Activated T-cell treated with anti-CD3 and anti-CD28 coated beads for 48 hours (primary cell): ENCODE measurements around the gene SLIT3.
"Not testable (repeated sequence)": the region's sequence is repeated elsewhere in the genome, so short reads cannot be mapped to it uniquely, and the experiment has no call there.

Source experiments
- DNase-seq: peaks from one replicate; pipeline ENCODE4 v3.0.0-alpha.2; 2020; ENCODE audit warnings: low read depth

Gene SLIT3

DNA sequence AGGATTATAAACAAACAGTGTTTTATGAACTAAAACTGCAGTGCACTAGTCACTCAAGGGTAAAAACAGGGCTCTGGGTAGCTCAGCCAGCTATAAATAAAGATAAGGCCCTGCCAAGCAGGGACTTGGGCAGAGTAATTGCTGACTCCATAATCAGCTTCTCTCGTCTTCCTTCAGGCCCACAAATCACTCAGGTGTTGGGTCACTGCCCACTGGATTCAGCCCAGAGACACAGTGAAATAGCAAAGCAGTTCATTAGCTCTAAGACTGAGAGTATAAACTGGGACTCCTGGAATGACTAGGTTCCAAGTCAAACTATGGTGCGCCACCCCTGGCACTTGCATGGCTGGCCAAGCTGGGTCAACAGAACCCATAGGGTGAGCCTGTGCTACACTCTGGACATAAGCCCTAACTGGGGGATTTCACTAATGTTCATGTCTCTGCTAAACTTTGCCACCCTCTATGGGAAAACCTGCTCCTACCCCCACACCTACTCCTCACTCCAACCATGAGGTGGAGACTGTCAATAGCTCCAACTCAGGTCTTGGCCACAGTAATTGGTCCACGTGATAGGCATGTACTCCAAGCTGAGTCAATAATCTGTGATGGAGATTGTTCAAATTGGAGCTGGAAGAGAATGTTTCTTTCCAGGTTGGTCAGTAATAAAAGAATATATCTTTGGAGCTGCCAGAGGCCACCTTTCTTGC lies 158.5 kb downstream of the SLIT3 start:
- DNase-seq: no peak

DNA sequence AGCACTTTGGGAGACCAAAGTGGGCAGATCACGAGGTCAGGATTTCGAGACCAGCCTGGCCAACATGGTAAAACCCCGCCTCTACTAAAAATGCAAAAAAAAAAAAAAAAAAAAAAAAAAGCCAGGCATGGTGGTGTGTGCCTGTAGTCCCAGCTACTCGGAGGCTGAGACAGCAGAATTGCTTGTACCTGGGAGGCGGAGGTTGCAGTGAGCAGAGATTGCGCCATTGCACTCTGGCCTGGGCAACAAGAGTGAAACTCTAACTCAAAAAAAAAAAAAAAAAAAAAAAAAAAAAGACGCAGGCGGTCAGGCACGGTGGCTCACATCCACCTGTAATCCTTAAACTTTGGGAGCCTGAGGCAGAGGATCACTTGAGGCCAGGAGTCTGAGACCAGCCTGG lies 160.7 kb downstream of the SLIT3 start:
- not testable (repeated sequence) for DNase-seq

GRCh38 chr5:169139480-169140050 lies 161.4 kb downstream of the SLIT3 start:
- no peak for DNase-seq

DNA sequence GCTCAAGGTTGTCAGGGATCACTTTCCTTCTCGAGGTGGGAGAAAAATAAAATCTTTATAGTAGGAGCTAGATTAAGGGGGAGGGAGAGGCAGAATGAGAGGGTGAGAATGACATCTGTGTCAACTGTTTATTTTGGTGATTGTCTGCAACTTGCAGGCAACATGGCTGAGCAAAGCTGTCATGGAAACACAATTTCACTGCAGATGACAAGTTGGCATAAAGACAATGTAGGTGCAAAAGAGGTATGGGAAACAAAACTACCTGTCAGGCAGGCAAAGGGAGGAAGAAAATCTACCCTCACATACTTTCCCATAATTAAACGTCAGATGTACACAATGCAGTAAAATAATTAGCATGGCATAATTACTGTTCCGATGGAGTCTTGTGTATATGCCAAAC lies 167.4 kb downstream of the SLIT3 start:
- no peak for DNase-seq

DNA sequence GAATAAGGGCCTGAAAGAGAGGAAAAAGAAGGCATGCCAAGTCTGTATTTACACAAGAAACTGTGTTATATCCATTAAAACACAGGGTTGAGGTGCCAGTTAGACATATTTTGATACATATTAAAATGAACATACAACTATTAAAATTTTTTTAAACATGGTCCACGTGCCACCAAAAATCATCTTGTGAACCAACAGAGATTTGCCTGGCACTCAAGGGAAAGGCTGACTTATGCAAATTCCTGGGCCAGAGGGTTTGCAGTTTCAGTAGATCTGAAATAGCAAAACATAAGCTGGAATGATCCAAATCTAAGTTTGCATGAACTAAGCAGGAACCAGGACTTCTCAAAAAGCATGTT lies 168.7 kb downstream of the SLIT3 start:
- DNase-seq: no peak

DNA sequence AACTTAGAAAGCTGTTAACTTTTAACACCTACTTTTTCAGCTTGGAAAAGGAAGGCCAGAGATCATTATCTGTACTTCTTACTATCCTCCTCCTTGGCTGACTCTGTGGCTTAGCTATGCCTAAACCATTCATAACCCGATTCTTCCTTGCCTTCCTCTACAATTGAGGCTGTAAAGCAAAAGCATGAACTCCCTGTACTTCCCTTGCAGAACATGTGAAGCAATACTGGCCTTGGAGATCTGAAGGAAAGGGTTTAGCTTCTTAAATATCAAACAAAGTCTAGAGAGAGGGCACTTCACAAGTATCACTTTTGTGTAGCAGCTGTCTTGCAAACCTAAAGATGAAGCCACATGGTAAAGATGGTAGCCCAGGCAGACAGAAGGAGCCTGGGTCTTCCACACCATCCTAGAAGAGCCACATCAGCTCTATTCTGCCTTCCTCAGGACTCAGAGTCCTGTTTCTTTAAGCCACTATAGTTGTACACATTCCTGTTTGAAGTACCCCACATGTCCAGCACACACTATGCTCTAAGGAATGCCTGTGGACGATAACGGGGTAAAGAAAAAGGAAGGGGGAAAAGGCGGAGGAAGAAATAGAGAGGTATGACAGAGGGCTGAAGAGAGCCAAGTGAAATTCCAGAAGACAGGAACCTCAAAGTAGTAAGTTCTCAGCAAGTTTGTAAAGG lies 169.2 kb downstream of the SLIT3 start:
- DNase-seq: no peak

GRCh38 chr5:169128679-169129078 lies 172.3 kb downstream of the SLIT3 start:
- DNase-seq: no peak

DNA sequence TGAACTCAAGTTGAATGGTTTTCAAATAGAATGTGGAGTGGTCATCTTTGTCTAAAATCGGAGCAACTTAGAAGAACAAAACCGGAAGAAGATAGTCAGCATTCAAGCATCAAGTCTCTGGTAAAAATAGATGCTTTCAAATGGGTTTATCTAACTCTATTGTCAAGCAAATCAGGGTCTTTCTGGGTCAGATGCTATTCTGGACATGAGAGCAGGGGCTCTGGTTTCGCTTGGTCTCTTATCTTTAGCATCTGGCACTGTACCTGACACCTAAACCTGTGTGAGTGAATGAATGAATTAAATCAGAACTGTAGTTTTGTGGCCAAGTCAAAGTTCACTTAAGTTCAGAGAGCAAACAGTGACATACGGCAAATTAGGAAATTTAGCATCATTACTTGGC lies 173.5 kb downstream of the SLIT3 start:
- DNase-seq: no peak

GRCh38 chr5:169126481-169127021 lies 174.4 kb downstream of the SLIT3 start:
- DNase-seq: no peak

- no peak for DNase-seq
Measured at GRCh38 chr5:169125571-169125970, 175.4 kb downstream of the SLIT3 start.

DNA sequence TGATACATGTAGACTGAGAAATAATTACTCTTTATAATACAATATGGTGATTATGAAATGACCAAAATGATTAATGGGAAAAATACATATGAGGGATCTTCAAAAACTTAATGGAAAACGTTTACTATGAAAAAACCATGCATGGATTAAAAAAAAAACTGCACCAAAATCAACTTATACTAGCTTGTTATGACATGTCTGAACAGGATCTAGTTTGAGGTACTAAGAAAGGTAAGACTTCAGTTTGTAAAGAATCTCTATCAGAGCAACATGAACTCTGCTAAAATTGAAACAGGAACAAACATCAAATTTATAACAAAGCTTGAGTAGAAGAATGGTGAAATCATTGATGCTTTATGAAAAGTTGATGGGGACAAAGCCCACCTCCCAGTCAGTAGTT lies 178.0 kb downstream of the SLIT3 start:
- no peak for DNase-seq

GRCh38 chr5:169121630-169122420 lies 179.1 kb downstream of the SLIT3 start:
- DNase-seq: no peak

- no peak for DNase-seq
Measured at GRCh38 chr5:169119288-169120048, 181.5 kb downstream of the SLIT3 start.

DNA sequence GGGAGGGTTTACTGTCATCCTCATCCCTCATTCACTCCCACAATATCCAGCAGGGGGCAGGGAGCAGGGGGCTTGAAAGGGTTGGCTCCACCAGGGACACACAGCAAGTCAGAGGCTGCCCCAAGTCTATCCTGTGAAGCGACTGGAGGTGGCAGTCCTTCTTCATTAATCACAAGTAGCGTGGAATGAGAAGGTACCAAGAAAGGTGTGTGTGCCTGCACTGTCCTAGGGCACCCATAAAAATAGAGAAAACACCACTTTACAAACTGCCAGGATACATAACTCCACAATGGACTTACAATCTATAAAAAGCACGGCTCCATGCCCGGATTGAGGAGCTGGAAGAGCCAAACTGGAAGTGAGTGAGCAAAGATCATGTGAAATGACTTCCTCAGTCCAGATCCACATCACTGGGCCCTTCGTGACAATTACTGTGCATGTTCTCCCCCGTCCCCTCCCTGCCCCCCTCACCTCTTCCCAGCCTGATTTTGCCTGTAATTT lies 183.9 kb downstream of the SLIT3 start:
- no peak for DNase-seq

DNA sequence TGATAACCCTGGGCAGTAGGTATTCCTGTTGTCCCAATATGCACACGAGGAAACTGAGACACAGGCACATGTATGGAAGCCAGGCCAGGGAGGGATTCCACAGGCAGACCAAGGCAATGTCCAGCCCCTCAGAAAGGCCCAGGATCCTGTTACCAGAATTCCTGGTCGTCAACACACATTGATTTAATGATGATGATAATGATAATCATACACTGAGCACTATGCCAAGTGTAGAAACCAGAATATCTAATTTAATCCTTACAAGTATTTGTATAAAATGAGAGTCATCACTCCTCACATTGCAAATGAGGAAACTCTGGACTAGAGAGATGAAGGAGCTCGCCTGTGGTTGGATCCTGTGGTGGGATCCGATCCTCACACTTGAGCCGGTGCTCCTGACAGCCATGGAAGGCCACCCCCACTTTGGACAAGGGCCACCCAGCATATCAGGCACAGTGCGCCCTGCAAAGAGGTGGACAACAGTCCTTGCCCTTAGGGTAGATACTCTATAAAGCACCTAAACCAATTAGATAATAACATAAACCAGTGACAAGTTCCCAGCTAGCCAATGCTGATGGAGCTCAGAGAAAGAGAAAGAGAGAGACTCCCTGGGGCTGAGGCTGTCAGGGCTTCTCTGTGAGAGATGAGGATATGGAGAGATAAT lies 185.3 kb downstream of the SLIT3 start:
- DNase-seq: no peak

DNA sequence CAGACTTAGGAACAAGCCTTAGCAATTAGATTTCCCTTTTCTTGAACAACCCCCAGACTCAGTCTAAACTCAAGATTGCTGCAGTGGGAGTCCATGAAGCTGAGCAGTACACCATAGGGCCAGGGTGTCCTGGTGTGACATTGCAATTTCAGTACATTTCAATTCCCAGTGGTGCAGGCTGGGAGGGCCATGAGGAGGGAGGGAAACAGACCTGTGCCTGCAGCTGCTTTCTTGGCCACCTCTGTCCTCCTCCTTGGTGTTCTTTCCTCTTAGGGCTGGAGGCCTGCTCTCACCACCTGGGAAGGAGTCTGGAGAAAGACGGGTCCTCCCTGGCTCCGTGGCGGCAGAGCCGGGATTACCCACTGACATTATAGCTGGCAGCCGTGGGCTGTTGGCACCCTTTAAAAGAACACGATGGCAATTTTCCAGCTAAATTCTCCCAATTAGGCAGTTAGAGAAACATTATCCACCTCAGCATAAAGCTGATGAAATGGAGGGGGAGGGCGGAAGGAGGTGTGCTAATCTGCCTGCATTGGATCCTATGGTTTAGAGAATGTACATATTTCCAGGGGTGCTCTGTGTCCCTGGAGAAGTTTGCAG lies 186.4 kb downstream of the SLIT3 start:
- no peak for DNase-seq

DNA sequence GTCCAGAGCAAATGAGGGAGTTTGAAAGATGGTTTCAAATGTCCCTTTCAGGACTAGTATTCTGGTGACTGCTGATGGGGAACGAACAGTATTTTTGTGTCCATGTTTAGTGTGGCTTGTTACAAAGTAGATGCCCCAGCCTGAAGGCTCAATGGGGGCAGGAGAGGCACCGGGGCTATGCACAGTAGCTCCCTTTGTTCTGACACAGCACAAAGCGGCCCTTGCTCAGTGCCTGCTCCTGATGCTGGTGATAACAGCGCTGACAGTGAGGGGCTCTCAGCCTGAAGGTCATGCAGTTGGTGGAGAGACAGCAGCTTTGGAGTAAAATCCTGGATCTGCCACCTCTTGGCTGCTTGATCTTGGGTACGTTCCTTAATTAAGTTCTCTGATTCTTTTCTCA lies 188.9 kb downstream of the SLIT3 start:
- no peak for DNase-seq

DNA sequence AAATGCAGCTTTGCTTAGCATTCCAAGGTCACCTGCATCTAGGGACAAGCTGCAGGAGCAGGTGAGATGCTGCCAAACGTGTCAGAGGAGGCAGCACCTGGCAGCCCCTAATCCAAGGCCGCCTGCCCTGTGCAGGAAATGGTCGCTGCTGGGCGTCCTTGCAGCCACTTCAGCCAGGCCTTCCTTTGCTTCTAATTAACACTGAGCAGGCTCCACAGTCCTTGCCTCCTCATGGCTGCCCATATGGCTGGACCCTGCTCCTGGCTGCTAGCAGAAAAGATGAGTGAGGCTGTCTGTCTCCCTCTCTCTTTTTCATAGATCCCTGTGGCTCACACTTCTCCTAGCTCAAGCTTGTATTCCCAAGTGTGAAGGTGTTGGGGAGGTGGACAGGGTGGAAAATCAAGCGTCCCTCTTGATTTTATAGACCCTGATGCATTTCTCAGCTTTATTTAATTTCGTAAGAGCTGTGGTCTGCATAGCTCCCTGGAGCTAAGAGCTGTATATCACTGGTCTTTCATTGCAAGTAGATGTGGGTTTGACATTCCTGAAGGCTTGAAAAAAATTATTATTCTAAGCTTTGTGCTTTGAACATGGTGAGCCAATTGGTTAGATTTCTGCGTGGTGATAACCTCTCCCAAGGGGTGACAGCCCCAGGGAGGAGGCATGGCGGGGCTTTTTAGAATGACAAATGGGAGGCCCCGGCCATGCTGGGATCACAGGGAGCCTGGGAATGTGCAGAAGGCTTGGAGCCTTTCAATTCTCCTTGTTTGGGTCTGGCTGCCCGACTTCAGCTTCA lies 193.8 kb downstream of the SLIT3 start:
- no peak for DNase-seq

DNA sequence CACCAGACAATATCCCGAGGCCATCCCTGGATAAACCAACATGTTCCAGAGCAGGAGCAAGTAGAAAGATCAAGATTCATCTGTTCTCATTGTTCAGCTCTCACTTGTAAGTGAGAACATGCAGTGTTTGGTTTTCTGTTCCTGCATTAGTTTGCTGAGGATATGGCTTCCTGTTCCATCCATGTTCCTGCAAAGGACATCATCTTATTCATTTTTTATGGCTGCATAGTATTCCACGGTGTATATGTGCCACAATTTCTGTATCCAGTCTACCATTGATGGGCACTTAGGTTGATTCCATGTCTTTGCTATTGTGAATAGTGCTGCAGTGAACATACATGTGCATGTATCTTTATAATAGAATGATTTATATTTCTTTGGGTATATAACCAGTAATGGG lies 195.4 kb downstream of the SLIT3 start:
- DNase-seq: not testable (repeated sequence)
